ENCODE measurements around the gene C3orf18.
"Not testable (repeated sequence)": the region's sequence is repeated elsewhere in the genome, so short reads cannot be mapped to it uniquely, and the experiment has no call there.

Gene C3orf18

DNA sequence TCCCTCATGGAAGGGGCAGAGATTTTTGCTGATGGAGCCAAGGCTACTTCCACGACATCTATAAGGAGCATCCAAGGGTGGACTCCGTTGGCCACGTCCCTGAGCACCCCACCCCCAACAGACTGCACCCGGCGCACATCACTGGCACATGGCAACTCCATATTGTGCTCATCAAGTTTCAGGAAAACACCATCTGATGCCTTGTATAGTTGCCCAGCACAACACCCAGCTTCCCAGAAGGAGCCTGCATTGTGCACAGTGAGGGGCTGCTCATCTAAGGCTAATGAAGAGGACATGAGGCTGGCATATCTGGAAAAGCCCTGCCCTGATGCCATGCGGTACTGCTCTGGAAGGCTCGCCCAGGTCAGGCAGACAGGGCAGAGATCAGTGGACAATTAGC, 49.1 kb downstream of the C3orf18 start:
- H3K36me3 ChIP-seq (ENCODE audit: insufficient read depth, low read length) = no peaks in the 10 kb centered on the region
- H3K9ac ChIP-seq (ENCODE audit: low read depth, low read length) = no peak overlapping the region
- no peaks in the 10 kb centered on the region for H3K9me3 ChIP-seq (ENCODE audit: control insufficient read depth, insufficient read depth, low read length)
- H3K4me1 ChIP-seq (ENCODE audit: insufficient read depth, low read length) = peaks cover 66% of the 10 kb centered on the region

DNA sequence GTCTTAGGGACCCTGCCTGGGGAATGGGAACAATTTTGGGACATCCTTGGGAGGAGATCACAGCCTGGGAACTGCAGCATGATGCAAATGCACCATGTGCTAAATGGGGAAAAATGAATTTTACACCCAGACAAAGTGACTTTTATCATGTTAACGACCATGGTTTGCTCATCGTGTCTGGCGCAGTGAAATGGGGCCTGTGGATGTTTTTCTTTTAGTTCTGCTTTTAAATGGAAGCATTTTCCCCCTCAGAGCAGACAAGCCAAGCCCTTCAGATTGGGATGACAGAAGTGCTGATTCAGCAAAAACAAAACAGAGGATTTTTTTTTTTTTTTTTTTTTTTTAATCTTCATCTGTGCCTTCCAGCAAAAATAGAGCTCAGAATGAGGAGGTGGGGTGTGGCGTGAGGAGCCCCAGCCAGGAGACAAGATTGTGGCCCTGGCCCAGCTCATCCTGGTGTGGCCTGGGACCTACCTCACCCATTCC, 49.8 kb downstream of the C3orf18 start:
- Histone ChIP-seq H3K9me3 (ENCODE audit: control insufficient read depth, insufficient read depth, low read length) (no peaks in the 10 kb centered on the region), H3K9ac (ENCODE audit: low read depth, low read length) (no peak overlapping the region), H3K36me3 (ENCODE audit: insufficient read depth, low read length) (no peaks in the 10 kb centered on the region), H3K4me1 (ENCODE audit: insufficient read depth, low read length) (peaks cover 59% of the 10 kb centered on the region)

DNA sequence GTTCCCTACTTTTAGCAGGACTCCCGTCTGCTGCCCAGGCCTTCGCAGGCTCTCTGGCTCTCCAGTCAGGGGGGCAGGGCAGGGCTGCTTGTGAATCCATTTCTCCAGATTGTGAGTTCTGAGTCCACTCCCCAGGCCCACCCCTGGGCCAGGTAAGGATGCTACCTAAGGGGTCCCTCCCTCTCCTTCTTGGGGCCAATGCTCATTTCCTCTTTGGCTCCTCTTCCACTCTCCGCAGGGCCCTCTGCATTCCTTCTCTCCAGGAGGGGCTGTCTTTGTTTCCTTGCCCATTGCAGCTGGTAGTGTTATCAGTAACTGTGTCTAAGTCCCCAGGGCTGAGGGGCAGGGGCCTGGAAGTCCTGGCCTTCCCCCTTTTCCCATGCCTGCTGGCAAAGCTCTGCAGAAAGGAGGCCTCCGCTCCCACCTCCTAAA, 51.1 kb downstream of the C3orf18 start:
- Histone ChIP-seq H3K36me3 (ENCODE audit: insufficient read depth, low read length) (no peaks in the 10 kb centered on the region), H3K4me1 (ENCODE audit: insufficient read depth, low read length) (peaks cover 46% of the 10 kb centered on the region), H3K9me3 (ENCODE audit: control insufficient read depth, insufficient read depth, low read length) (no peaks in the 10 kb centered on the region), H3K9ac (ENCODE audit: low read depth, low read length) (peak overlapping the region; percentile 42)

GRCh38 chr3:50515565-50516439, 51.7 kb downstream of the C3orf18 start:
- Histone ChIP-seq H3K4me1 (ENCODE audit: insufficient read depth, low read length) (peaks cover 39% of the 10 kb centered on the region), H3K9ac (ENCODE audit: low read depth, low read length) (peak overlapping the region; percentile 42)

GRCh38 chr3:50512908-50513307, 54.6 kb downstream of the C3orf18 start:
- H3K36me3 ChIP-seq (ENCODE audit: insufficient read depth, low read length); H3K9me3 ChIP-seq (ENCODE audit: control insufficient read depth, insufficient read depth, low read length); H3K9ac ChIP-seq (ENCODE audit: low read depth, low read length): not testable (repeated sequence)
- H3K4me1 ChIP-seq (ENCODE audit: insufficient read depth, low read length) = peaks cover 25% of the 10 kb centered on the region

More at GRCh38 chr3:50515565-50516439, 51.7 kb downstream of the C3orf18 start:
- Histone ChIP-seq H3K9me3 (ENCODE audit: control insufficient read depth, insufficient read depth, low read length) (no peaks in the 10 kb centered on the region), H3K36me3 (ENCODE audit: insufficient read depth, low read length) (no peaks in the 10 kb centered on the region)

DNA sequence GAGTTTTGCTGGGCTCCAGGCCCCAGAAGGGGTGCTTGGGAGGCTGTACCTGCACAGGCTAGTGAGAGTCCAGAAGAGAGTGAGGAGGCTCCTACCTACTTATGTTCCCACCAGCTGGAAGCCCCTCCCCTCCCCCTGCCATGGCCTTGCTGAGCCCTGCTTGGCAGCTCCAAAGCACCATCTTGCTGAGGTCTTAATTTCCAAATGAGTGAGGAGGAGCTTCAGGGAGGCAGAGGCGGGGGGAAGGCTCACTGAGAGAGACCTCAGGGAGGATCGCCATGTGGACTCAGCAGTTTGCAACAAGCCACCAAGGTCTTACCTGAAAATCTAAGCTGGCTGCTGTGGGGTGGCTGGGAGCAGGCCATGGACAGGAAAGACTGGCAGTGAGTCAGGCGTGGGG, 55.4 kb downstream of the C3orf18 start:
- Histone ChIP-seq H3K4me1 (ENCODE audit: insufficient read depth, low read length) (peaks cover 20% of the 10 kb centered on the region), H3K36me3 (ENCODE audit: insufficient read depth, low read length) (no peaks in the 10 kb centered on the region), H3K9ac (ENCODE audit: low read depth, low read length) (no peak overlapping the region), H3K9me3 (ENCODE audit: control insufficient read depth, insufficient read depth, low read length) (no peaks in the 10 kb centered on the region)

DNA sequence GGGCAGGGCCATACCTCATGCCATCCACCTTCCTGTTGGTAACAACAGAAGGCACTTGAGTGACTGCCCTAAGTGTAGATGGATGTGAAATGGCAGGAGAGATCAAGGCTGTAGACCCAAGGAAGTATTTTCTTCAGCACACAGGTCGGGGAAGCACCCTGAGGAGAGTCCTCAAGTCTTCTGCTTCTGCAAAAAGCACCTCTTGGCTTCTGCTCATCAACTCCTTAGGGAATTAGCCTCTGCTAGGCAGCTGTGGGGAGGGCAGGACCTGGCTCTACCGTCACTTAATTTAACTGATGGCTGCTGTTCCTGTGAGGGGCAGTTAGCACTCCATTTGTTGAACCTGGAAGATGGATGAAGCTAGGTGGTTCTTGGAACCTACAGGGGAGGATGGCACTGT, 57.2 kb downstream of the C3orf18 start:
- Histone ChIP-seq H3K9ac (ENCODE audit: low read depth, low read length) (no peak overlapping the region), H3K9me3 (ENCODE audit: control insufficient read depth, insufficient read depth, low read length) (no peaks in the 10 kb centered on the region), H3K36me3 (ENCODE audit: insufficient read depth, low read length) (no peaks in the 10 kb centered on the region), H3K4me1 (ENCODE audit: insufficient read depth, low read length) (peaks cover 7% of the 10 kb centered on the region)

GRCh38 chr3:50509715-50510114, 57.8 kb downstream of the C3orf18 start:
- no peak overlapping the region for H3K9ac ChIP-seq (ENCODE audit: low read depth, low read length)
- peaks cover 1% of the 10 kb centered on the region; the same call in 1 of the 2 replicates for H3K4me1 ChIP-seq (ENCODE audit: insufficient read depth, low read length)
- no peaks in the 10 kb centered on the region for H3K9me3 ChIP-seq (ENCODE audit: control insufficient read depth, insufficient read depth, low read length)
- H3K36me3 ChIP-seq (ENCODE audit: insufficient read depth, low read length) = no peaks in the 10 kb centered on the region

DNA sequence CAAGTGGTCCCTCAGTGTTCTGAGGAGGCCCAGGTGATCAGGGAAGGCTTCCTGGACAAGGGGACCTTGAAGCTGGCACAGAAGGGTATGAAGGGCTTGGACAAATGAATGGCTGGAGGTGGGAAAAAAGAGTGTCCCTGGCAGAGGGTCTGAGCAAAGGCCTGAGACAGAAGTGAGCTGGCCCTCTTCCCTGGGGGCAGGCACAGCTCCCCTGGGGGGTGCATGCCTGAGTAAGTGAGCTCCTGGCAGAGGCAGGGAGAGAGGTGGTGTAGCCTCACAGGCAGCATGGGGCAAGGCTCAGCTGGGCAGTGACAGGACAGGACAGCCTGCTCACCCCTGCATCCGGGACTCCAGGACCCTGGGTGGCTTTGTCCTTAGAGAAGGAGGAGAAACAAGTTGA, 58.7 kb downstream of the C3orf18 start:
- Histone ChIP-seq H3K4me1 (ENCODE audit: insufficient read depth, low read length) (no peaks in the 10 kb centered on the region; the same call in 1 of the 2 replicates), H3K9me3 (ENCODE audit: control insufficient read depth, insufficient read depth, low read length) (no peaks in the 10 kb centered on the region), H3K9ac (ENCODE audit: low read depth, low read length) (no peak overlapping the region), H3K36me3 (ENCODE audit: insufficient read depth, low read length) (no peaks in the 10 kb centered on the region)

All from ES-I3 (cell line).